NOMO-1 treated with DMSO at 0.1 percent for 48 hours (cell line): Measurements from ENCODE around the gene GIGYF2.
"Not testable (repeated sequence)": the region's sequence is repeated elsewhere in the genome, so short reads cannot be mapped to it uniquely, and the experiment has no call there.

ENCODE experiments used
- DNase-seq: peaks from one replicate; lab custom pipeline; 2025; ENCODE audit not compliant: unreplicated experiment; lab: John Stamatoyannopoulos, UW

GIGYF2 gene

DNA sequence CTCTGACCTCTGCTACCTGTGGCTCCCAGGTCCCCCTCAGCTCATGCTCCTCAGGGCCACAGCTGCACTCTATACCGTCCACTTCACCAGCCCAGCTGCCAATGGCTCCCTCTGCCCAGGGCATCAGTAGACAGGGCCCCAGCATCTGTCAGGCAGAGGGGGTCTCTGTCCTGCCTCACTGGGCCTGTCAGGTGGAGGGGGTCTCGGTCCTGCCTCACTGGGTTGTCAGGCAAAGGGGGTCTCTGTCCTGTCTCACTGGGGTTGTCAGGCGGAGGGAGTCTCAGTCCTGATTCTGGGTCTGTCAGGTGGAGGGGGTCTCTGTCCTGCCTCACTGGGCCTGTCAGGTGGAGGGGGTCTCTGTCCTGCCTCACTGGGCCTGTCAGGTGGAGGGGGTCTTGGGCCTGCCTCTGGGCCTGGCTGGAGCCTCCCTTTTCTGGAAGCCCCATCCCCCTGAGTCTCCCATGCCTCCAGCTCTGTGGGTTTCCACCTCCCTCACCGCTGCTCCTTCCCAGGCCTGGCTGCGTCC, 192.8 kb downstream of the GIGYF2 start:
- DNase-seq: no peak

GRCh38 chr2:232890536-232890895, 193.4 kb downstream of the GIGYF2 start:
- no peak for DNase-seq

DNA sequence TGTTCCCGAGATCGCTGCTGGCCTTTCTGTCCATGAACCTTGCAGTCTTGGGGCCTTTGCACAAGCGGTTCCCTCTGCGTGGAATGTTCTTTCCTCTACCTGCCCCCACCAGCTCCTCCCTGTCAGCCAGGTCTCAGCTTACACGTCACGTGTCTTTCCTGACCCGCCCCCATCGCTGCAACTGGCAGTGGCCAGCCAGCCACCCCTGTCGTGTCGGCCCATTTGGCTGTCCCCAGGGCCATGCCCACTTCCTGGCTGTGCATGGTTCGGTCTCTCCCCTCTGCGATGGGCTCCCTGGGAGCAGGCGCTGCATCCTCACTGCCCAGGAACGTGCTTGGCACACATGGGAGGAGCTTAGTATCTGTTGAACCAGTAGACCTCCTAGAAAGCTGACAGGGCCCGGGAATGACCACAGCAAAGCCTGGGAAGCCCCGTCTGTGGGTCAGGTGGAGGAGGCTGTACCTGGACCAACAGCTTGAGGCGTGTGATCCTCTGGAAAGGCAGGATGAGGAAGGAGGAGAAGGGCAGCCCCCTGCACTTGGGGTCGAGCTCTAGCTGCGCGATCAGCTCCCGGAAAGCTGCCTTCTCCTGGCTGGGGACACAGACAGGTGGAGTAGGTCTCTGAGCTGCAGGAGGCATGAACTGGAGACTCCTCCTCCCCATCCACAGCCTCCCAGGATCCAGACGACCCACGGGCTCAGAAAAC, 193.9 kb downstream of the GIGYF2 start:
- no peak for DNase-seq

GRCh38 chr2:232891621-232892071, 194.5 kb downstream of the GIGYF2 start:
- DNase-seq: no peak

GRCh38 chr2:232892221-232892620, 195.1 kb downstream of the GIGYF2 start:
- no peak for DNase-seq

DNA sequence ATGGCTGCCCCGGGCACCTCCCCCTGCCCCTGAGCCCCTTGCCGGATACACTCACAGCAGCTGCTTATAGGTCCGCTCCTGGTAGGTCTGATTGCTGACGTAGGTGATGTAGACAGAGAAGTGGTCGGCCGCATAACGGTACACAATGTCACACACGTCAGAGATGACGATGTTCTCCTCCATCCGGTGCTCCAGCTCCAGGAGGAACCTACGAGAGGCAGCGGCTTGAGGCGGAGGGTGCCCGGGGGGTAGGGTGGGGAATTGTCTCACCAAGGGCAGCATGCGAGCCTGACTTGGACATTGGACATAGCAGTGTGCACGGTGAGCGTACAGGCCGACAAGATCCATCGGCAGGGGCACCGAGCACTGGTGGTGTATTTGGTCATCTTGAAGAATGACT, 195.7 kb downstream of the GIGYF2 start:
- no peak for DNase-seq

GRCh38 chr2:232893834-232894233, 196.7 kb downstream of the GIGYF2 start:
- DNase-seq: no peak

- no peak for DNase-seq
Observed at GRCh38 chr2:232894251-232894650, 197.1 kb downstream of the GIGYF2 start.

DNA sequence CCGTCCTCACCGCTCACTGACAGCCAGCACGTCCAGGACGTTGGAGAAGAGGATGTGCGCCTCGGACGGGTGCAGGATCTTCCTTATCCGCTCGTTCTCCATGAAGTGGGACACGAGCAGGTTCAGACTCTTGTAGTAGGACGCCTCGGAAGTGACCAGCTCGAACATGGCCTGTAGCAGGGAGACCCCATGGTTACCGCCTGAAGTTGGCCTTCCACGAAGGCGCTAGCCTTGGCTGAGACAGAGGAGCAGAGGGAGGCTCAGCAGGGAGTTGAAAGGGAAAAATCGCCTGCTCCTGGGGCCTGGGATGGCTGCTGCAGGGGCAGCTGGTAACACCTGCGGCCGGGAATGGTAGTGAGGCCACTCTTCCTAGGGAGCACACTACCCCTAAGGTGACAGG, 197.6 kb downstream of the GIGYF2 start:
- DNase-seq: no peak

- DNase-seq: no peak
Observed at GRCh38 chr2:232896111-232896510, 199.0 kb downstream of the GIGYF2 start.

- DNase-seq: no peak
Observed at GRCh38 chr2:232896720-232897597, 199.8 kb downstream of the GIGYF2 start.

GRCh38 chr2:232897598-232898408, 200.7 kb downstream of the GIGYF2 start:
- no peak for DNase-seq

DNA sequence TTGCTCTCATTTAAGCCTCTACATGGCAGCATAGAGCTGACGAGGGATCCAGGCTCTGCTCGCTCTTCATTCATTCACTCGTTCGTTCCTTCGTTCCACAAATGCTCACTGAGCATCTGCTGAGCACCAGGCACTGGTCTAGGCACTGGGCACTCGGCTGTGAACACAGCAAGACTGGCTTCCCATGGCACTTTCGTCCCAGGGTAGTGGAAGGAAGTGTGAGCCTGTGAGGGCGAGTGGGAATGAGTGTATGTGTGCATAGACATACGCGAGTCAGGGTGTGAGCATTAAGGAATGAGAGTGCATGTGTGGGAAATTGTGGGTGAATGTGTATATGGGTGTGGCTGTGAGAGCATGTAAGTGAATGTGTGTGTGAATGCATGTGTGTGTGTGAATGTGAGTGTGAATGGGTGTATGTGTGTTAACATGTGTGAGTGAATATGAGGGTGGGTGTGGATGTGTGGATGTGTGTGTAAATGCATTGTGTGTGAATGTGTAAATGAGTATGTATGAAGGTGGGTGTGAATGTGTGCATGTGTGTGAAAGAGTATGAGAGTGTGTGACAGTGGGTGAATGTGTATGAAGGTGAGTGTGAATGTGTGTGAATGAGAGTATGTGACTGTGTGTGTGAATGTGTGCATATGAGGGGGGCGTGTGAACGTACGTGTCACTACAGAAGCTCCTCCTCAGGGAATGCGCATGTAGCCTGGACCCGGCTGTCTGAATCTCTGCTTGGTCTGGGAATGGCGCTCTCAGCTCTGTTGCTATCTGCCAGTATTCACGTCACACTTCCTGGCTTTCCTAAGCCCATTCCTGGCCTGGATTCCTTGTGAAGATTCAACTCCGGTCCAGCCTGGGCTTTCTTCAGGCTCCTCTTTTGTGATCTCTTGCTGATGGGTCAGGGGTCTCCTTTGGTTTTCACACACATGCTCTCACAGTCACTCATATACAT, 201.7 kb downstream of the GIGYF2 start:
- DNase-seq: no peak

GRCh38 chr2:232900811-232901735, 203.9 kb downstream of the GIGYF2 start:
- peak; percentile 56 for DNase-seq

- peak; percentile 81 for DNase-seq
Observed at GRCh38 chr2:232901736-232902578, 204.8 kb downstream of the GIGYF2 start.

DNA sequence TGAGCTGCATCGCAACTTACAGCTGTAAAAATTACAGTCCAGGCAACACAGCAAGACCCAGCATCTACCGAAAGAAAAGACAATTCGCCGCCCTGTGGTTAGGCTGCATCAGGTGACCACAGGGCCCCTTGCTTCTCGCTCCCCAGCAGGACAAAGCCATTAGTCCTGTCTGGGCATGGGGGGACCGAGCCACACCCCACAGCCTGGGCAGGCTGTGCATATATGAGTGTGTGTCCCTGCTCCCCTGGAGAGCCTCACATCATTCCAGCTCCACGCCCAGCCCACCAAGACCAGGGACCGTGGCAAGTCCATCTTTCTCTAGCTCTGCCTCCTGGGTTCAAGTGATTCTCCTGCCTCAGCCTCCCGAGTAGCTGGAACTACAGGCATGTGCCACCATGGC, 206.9 kb downstream of the GIGYF2 start:
- DNase-seq: no peak

DNA sequence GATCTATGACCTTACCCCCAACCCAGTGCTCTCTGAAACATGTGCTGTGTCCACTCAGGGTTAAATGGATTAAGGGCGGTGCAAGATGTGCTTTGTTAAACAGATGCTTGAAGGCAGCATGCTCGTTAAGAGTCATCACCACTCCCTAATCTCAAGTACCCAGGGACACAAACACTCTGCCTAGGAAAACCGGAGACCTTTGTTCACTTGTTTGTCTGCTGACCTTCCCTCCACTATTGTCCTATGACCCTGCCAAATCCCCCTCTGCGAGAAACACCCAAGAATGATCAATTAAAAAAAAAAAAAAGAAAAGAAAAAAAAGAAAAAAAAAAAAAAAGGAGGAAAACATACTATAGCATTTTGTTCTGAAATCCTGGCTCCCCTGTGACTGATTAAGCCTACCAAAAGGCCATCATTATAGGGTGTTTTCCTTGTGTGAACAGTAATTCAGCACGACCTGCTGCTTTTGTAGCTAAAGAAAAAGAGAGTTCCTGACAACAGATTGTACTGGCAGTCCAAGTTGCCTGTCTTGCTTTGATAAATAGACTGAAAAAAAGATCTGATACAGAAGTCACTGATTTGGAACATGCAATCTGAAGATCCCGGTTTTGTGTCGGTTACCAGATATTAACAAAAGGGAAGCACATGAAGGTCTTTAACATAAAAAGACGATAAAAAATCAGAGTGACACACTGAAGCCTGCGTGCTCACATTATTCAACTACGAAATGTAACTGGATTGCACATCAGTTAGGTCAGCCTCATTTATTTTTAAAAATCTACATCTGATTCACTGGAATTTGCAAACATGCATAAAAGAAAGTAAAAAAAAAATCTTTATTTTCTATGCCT, 210.0 kb downstream of the GIGYF2 start:
- not testable (repeated sequence) for DNase-seq
